ENCODE data around the gene KCNMA1.

GRCh38 chr10:77068272-77068671, 569.3 kb downstream of the KCNMA1 start:
- TF ChIP-seq, protein P1, sequence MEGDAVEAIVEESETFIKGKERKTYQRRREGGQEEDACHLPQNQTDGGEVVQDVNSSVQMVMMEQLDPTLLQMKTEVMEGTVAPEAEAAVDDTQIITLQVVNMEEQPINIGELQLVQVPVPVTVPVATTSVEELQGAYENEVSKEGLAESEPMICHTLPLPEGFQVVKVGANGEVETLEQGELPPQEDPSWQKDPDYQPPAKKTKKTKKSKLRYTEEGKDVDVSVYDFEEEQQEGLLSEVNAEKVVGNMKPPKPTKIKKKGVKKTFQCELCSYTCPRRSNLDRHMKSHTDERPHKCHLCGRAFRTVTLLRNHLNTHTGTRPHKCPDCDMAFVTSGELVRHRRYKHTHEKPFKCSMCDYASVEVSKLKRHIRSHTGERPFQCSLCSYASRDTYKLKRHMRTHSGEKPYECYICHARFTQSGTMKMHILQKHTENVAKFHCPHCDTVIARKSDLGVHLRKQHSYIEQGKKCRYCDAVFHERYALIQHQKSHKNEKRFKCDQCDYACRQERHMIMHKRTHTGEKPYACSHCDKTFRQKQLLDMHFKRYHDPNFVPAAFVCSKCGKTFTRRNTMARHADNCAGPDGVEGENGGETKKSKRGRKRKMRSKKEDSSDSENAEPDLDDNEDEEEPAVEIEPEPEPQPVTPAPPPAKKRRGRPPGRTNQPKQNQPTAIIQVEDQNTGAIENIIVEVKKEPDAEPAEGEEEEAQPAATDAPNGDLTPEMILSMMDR (IDR thresholded peaks at IDR 0.05; ENCODE audit: insufficient read depth, low read length, poor library complexity, severe bottlenecking) = no peak
- TF ChIP-seq EZH2phosphoT487 (conservative IDR thresholded peaks at IDR 0.05; ENCODE audit: low read length) = no peak

Data from SU-DHL-6 (cell line).